Osteoblast (primary cell): Measurements from ENCODE around the gene PCDHGB5. TPM values are rescaled to one million over a fixed set of nuclear protein-coding genes. Genes with fewer than 3 reads are reported as not detected.
A peak's percentile ranks its signal among the peaks of the same experiment; 100 is the strongest.

Experiments used
- DNase-seq: peaks from one replicate; pipeline ENCODE4 v3.0.0; 2011; ENCODE audit warnings: low spot score, mixed read lengths; ENCODE audit not compliant: insufficient read length; ENCODE audit errors: missing footprints
- H2AFZ ChIP-seq: 2 replicates; pipeline ENCODE4 v1.6.0; 2011; ENCODE audit warnings: mild to moderate bottlenecking, low read length
- H3K27ac ChIP-seq: 2 replicates; pipeline ENCODE4 v1.5.1; 2011; ENCODE audit warnings: mild to moderate bottlenecking, low read depth, low read length, moderate library complexity
- H3K27me3 ChIP-seq: 2 replicates; pipeline ENCODE4 v1.6.0; 2012; ENCODE audit warnings: mild to moderate bottlenecking, control low read depth, inconsistent platforms, low read length, moderate library complexity; ENCODE audit not compliant: insufficient read depth
- H3K36me3 ChIP-seq: 2 replicates; pipeline ENCODE4 v1.5.1; 2011; ENCODE audit warnings: mild to moderate bottlenecking, low read length, control low read depth, moderate library complexity; ENCODE audit not compliant: insufficient read depth
- H3K4me1 ChIP-seq: 2 replicates; pipeline ENCODE4 v1.5.1; 2011; ENCODE audit warnings: mild to moderate bottlenecking, low read length, control low read depth, moderate library complexity; ENCODE audit not compliant: insufficient read depth
- H3K4me2 ChIP-seq: 2 replicates; pipeline ENCODE4 v1.6.0; 2011; ENCODE audit warnings: mild to moderate bottlenecking, low read length; ENCODE audit not compliant: insufficient read depth
- H3K4me3 ChIP-seq: fragments of 200-600 bp; sonication (generic); 3 replicates; pipeline ENCODE4 v1.5.1; 2012; ENCODE audit warnings: mild to moderate bottlenecking, low read length, inconsistent platforms; ENCODE audit not compliant: insufficient read depth
- H3K79me2 ChIP-seq: 2 replicates; pipeline ENCODE4 v1.6.0; 2012; ENCODE audit warnings: mild to moderate bottlenecking, low read length, control low read depth, inconsistent platforms; ENCODE audit not compliant: insufficient read depth
- H3K9me3 ChIP-seq: 2 replicates; pipeline ENCODE4 v1.5.1; 2011; ENCODE audit warnings: low read depth, low read length, control low read depth
- H4K20me1 ChIP-seq: 2 replicates; pipeline ENCODE4 v1.6.0; 2012; ENCODE audit warnings: mild to moderate bottlenecking, low read length, control low read depth; ENCODE audit not compliant: insufficient read depth
- total RNA-seq: library from RNA; depleted of rRNA; stranded (reverse); fragments of >200 nt; gene quantifications from 2 replicates; pipeline ENCODE4 v1.2.3, GENCODE V29; 2012
- TF ChIP-seq, protein P1 (sequence below): IDR thresholded peaks from 2 replicates; pipeline ENCODE4 v1.5.1; 2011; ENCODE audit warnings: mild to moderate bottlenecking, low read depth, low read length, moderate library complexity; ENCODE audit errors: extremely low read depth

PCDHGB5 gene
- total RNA-seq, 1 donor = 24.2 TPM

DNA sequence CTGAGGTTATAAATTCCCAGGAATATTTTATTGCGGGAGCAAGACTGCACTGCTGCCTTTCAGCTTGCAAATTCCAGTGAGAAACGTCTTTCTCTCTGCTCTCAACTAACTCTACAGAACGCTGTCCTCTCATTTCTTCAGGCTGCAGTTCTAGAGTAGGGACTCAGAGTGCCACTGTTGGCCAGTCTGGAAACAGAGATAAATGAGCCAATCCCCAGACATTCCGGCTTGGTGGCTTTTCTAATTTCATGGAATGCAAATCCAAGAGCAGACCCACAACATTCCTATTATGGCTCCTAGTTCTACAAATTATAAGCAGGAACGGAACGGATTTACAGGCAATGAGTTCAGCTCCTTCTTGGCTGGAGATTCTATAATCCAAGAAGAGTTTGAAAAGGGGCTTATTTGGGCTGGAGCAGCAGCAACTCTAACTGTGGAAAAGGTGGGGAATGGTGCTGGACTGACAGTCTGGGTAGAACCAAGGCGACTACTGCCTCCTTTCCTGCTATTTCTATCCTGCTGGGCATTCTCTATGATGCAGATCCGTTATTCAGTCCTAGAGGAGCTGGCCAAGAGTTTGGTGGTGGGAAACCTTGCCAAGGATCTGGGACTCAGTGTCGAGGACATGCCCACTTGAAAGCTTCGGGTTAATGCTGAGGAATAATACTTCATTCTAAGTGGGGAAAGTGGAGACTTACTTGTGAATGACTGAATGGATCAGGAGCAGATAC, 41.8 kb downstream of the PCDHGB5 start:
- H4K20me1 ChIP-seq = no peaks in the 10 kb centered on the region
- no peak for DNase-seq
- no peak overlapping the region for H2AFZ ChIP-seq
- H3K4me3 ChIP-seq = no peak overlapping the region
- no peaks in the 10 kb centered on the region for H3K9me3 ChIP-seq
- H3K4me2 ChIP-seq = no peak overlapping the region
- H3K79me2 ChIP-seq = peaks cover 48% of the 10 kb centered on the region
- H3K36me3 ChIP-seq = no peaks in the 10 kb centered on the region
- H3K4me1 ChIP-seq = peaks cover 20% of the 10 kb centered on the region
- TF ChIP-seq, protein P1, sequence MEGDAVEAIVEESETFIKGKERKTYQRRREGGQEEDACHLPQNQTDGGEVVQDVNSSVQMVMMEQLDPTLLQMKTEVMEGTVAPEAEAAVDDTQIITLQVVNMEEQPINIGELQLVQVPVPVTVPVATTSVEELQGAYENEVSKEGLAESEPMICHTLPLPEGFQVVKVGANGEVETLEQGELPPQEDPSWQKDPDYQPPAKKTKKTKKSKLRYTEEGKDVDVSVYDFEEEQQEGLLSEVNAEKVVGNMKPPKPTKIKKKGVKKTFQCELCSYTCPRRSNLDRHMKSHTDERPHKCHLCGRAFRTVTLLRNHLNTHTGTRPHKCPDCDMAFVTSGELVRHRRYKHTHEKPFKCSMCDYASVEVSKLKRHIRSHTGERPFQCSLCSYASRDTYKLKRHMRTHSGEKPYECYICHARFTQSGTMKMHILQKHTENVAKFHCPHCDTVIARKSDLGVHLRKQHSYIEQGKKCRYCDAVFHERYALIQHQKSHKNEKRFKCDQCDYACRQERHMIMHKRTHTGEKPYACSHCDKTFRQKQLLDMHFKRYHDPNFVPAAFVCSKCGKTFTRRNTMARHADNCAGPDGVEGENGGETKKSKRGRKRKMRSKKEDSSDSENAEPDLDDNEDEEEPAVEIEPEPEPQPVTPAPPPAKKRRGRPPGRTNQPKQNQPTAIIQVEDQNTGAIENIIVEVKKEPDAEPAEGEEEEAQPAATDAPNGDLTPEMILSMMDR = peak; percentile 26
- no peak overlapping the region for H3K27ac ChIP-seq
- H3K27me3 ChIP-seq = no peaks in the 10 kb centered on the region

DNA sequence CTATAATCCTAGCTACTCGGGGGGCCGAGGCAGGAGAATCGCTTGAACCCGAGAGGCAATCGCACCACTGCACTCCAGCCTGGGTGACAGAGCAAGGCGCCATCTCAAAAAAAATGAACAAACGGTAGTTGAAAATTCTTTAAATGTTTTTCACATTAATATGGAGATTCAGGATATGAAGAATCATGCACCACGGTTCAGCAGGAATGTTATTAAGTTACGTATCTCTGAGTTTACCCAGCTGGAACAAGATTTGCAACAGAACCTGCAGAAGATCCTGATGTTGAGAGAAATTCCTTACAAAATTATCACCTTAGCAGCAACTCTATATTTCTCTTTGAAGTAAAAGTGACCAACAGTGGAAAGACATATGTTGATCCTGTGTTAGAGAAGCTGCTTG, 42.6 kb downstream of the PCDHGB5 start:
- no peak overlapping the region for H3K4me2 ChIP-seq
- H3K9me3 ChIP-seq = no peaks in the 10 kb centered on the region
- no peaks in the 10 kb centered on the region for H3K36me3 ChIP-seq
- H3K79me2 ChIP-seq = peaks cover 47% of the 10 kb centered on the region
- TF ChIP-seq, protein P1 = no peak
- H3K4me3 ChIP-seq = no peak overlapping the region
- no peak overlapping the region for H2AFZ ChIP-seq
- H4K20me1 ChIP-seq = no peaks in the 10 kb centered on the region
- no peak for DNase-seq
- no peaks in the 10 kb centered on the region for H3K27me3 ChIP-seq
- no peak overlapping the region for H3K27ac ChIP-seq
- H3K4me1 ChIP-seq = peaks cover 20% of the 10 kb centered on the region

DNA sequence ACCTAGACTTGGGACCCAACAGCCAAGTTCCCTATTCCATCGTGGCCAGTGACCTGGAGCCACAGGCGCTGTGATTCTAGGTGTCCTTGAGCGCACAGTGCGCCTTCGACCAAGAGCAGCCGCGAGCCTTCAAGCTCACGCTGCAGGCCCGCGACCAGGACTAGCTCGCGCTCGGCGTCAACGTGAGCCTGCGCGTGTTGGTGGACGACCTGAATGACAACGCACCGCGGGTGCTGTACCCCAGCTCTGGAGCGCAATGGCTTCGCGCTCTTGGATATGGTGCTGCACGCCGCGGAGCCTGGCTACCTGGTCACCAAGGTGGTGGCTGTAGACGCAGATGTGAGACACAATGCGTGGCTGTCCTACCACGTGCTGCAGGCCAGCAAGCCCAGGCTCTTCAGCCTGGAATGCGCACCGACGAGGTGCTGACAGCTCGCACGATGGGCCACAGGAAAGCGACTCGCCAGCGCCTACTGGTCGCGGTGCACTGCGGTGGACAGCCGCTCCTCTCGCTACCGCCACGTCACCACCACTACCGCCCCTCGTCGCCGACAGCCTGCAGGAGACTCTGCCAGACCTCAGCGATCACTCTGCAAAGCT, 43.9 kb downstream of the PCDHGB5 start:
- TF ChIP-seq, protein P1 = no peak
- Histone ChIP-seq H3K36me3 (no peaks in the 10 kb centered on the region), H3K4me3 (no peak overlapping the region)

More for the DNA sequence above, 43.9 kb downstream of the PCDHGB5 start:
- Histone ChIP-seq H3K79me2 (peaks cover 41% of the 10 kb centered on the region), H2AFZ (no peak overlapping the region), H3K4me2 (no peak overlapping the region), H3K27me3 (no peaks in the 10 kb centered on the region), H3K27ac (no peak overlapping the region), H4K20me1 (no peaks in the 10 kb centered on the region), H3K4me1 (peaks cover 12% of the 10 kb centered on the region), H3K9me3 (no peaks in the 10 kb centered on the region)
- DNase-seq = no peak

Other genes starting within 250 kb of the PCDHGB5 start
- gene PCDHB6, start 247.9 kb upstream of the PCDHGB5 start, total RNA-seq = 0.59 and 0.72 TPM in 2 replicates
- 2.2 and 2.4 TPM in 2 replicates for gene PCDHB7, start 225.3 kb upstream of the PCDHGB5 start, total RNA-seq
- gene PCDHB8, start 220.2 kb upstream of the PCDHGB5 start, total RNA-seq = 0.36 and 0.88 TPM in 2 replicates
- 1.1 and 3.5 TPM in 2 replicates for gene PCDHB16, start 215.6 kb upstream of the PCDHGB5 start, total RNA-seq
- gene PCDHB9, start 210.8 kb upstream of the PCDHGB5 start, total RNA-seq = 1.2 and 1.8 TPM in 2 replicates
- 2.2 and 2.7 TPM in 2 replicates for gene PCDHB10, start 205.6 kb upstream of the PCDHGB5 start, total RNA-seq
- 1.1 and 1.8 TPM in 2 replicates for gene PCDHB11, start 198.3 kb upstream of the PCDHGB5 start, total RNA-seq
- 0.59 and 0.72 TPM in 2 replicates for gene PCDHB12, start 189.2 kb upstream of the PCDHGB5 start, total RNA-seq
- 2.1 and 2.2 TPM in 2 replicates for gene PCDHB13, start 184.0 kb upstream of the PCDHGB5 start, total RNA-seq
- gene PCDHB14, start 174.6 kb upstream of the PCDHGB5 start, total RNA-seq = 2.7 and 2.9 TPM in 2 replicates
- gene PCDHB15, start 152.6 kb upstream of the PCDHGB5 start, total RNA-seq = 0.88 and 1.1 TPM in 2 replicates
- gene SLC25A2, start 93.9 kb upstream of the PCDHGB5 start, total RNA-seq = 0.36 and 0.59 TPM in 2 replicates
- 44.2 and 48.1 TPM in 2 replicates for gene TAF7, start 77.2 kb upstream of the PCDHGB5 start, total RNA-seq
- 1.1 and 1.5 TPM in 2 replicates for gene PCDHGA1, start 67.4 kb upstream of the PCDHGB5 start, total RNA-seq
- gene PCDHGA2, start 59.2 kb upstream of the PCDHGB5 start, total RNA-seq = 2.7 and 2.9 TPM in 2 replicates
- 2.4 and 2.9 TPM in 2 replicates for gene PCDHGA3, start 54.1 kb upstream of the PCDHGB5 start, total RNA-seq
- gene PCDHGB1, start 47.8 kb upstream of the PCDHGB5 start, total RNA-seq = 3.3 and 5.0 TPM in 2 replicates
- 6.8 and 6.9 TPM in 2 replicates for gene PCDHGA4, start 42.9 kb upstream of the PCDHGB5 start, total RNA-seq
- 4.3 and 5.6 TPM in 2 replicates for gene PCDHGB2, start 38.0 kb upstream of the PCDHGB5 start, total RNA-seq
- gene PCDHGA5, start 33.8 kb upstream of the PCDHGB5 start, total RNA-seq = 2.5 and 2.7 TPM in 2 replicates
- gene PCDHGB3, start 27.7 kb upstream of the PCDHGB5 start, total RNA-seq = 6.2 and 8.0 TPM in 2 replicates
- gene PCDHGA6, start 24.1 kb upstream of the PCDHGB5 start, total RNA-seq = 5.0 and 5.1 TPM in 2 replicates
- 6.5 TPM in 2 replicates for gene PCDHGA7, start 15.2 kb upstream of the PCDHGB5 start, total RNA-seq
- 14.1 and 15.9 TPM in 2 replicates for gene PCDHGB4, start 10.2 kb upstream of the PCDHGB5 start, total RNA-seq
- gene PCDHGA8, start 5.3 kb upstream of the PCDHGB5 start, total RNA-seq = 3.5 and 3.6 TPM in 2 replicates
- gene PCDHGA9, start 4.8 kb downstream of the PCDHGB5 start, total RNA-seq = 6.2 and 6.5 TPM in 2 replicates
- 6.2 and 8.0 TPM in 2 replicates for gene PCDHGB6, start 10.1 kb downstream of the PCDHGB5 start, total RNA-seq
- 23.2 and 24.8 TPM in 2 replicates for gene PCDHGA10, start 15.0 kb downstream of the PCDHGB5 start, total RNA-seq
- 18.5 and 19.2 TPM in 2 replicates for gene PCDHGB7, start 19.7 kb downstream of the PCDHGB5 start, total RNA-seq
- 12.3 and 16.5 TPM in 2 replicates for gene PCDHGA11, start 23.1 kb downstream of the PCDHGB5 start, total RNA-seq
- 20.6 and 33.6 TPM in 2 replicates for gene PCDHGA12, start 32.6 kb downstream of the PCDHGB5 start, total RNA-seq
- 59.4 and 91.3 TPM in 2 replicates for gene PCDHGC3, start 78.0 kb downstream of the PCDHGB5 start, total RNA-seq
- 2.9 and 3.8 TPM in 2 replicates for gene PCDHGC4, start 87.1 kb downstream of the PCDHGB5 start, total RNA-seq
- 3.6 and 5.3 TPM in 2 replicates for gene PCDHGC5, start 91.1 kb downstream of the PCDHGB5 start, total RNA-seq
- 18.5 and 19.2 TPM in 2 replicates for gene DIAPH1, start 221.1 kb downstream of the PCDHGB5 start, total RNA-seq
- 47.8 and 50.4 TPM in 2 replicates for gene HDAC3, start 238.9 kb downstream of the PCDHGB5 start, total RNA-seq
- 4.4 and 5.1 TPM in 2 replicates for gene RELL2, start 239.1 kb downstream of the PCDHGB5 start, total RNA-seq